B cell (primary cell): ENCODE data around the gene STXBP6. TPM values are rescaled to one million over a fixed set of nuclear protein-coding genes. Genes with fewer than 3 reads are reported as not detected.

Source experiments
- ATAC-seq: fragments of 200-7000 bp; cut with Tn5 transposase; one replicate; pipeline ENCODE4 v1.10.0; 2021; ENCODE audit warnings: low read depth, mild to moderate bottlenecking, moderate number of reproducible peaks, moderate library complexity
- CTCF ChIA-PET: fragments of 350-600 bp; sonication (Branson Sonifier 250); formaldehyde crosslinking; loops from one replicate; lab custom pipeline; 2021; ENCODE audit warnings: antibody characterized with exemption, inconsistent platforms; lab: Charles Lee
- POLR2A ChIA-PET: fragments of 350-600 bp; sonication (Branson Sonifier 250); formaldehyde crosslinking; loops from one replicate; lab custom pipeline; 2021; ENCODE audit warnings: antibody characterized with exemption; lab: Charles Lee
- DNase-seq: peaks from one replicate; pipeline ENCODE4 v3.0.0; 2013
- H2AFZ ChIP-seq: 2 replicates; pipeline ENCODE4 v1.6.1; 2012; ENCODE audit warnings: mild to moderate bottlenecking, low read depth, low read length; ENCODE audit not compliant: insufficient read depth, poor library complexity, severe bottlenecking
- H3K27ac ChIP-seq, 2 donors: 1 replicate in 1 of 2; 2 replicates in 1 of 2; pipeline ENCODE4 v1.5.1; 2012 to 2013; ENCODE audit warnings: low read length in 2 of 2, mild to moderate bottlenecking in 2 of 2, moderate library complexity in 1 of 2
- H3K27me3 ChIP-seq, 4 experiments: fragments of 200-600 bp in 1 of 4; sonication (generic) in 1 of 4; replicated peaks in 1 of 4; 1 replicate in 2 of 4; 2 replicates in 2 of 4; pipeline versions ENCODE4 v1.6.1 to v1.7.0; 2013 to 2016; ENCODE audit warnings: low read length in 3 of 4, mild to moderate bottlenecking in 2 of 4, mixed read lengths in 1 of 4, moderate library complexity in 1 of 4; ENCODE audit not compliant: insufficient read depth in 4 of 4, control insufficient read depth in 3 of 4; ENCODE audit errors: control extremely low read depth in 1 of 4
- H3K36me3 ChIP-seq, 2 experiments: replicated peaks in 1 of 2; 1 replicate in 1 of 2; 2 replicates in 1 of 2; pipeline versions ENCODE4 v1.6.1 to v1.7.1; 2013; ENCODE audit warnings: low read length in 1 of 2; ENCODE audit not compliant: insufficient read depth in 2 of 2, control insufficient read depth in 1 of 2; ENCODE audit errors: control extremely low read depth in 1 of 2, extremely low read depth in 1 of 2
- H3K4me1 ChIP-seq, 2 donors: fragments of 200-600 bp in 1 of 2; sonication (generic) in 1 of 2; 1 replicate in 1 of 2; 2 replicates in 1 of 2; pipeline versions ENCODE4 v1.5.1 to v1.6.1; 2013 to 2017; ENCODE audit warnings: low read length in 2 of 2; ENCODE audit not compliant: control insufficient read depth in 2 of 2, insufficient read depth in 2 of 2
- H3K4me2 ChIP-seq: replicated peaks from 2 replicates; pipeline ENCODE3; 2012; ENCODE audit warnings: mild to moderate bottlenecking, low read depth, low read length; ENCODE audit not compliant: poor library complexity, severe bottlenecking
- H3K4me3 ChIP-seq, 5 experiments: fragments of 200-600 bp in 1 of 5; sonication (generic) in 1 of 5; 1 replicate in 3 of 5; 2 replicates in 2 of 5; pipeline versions ENCODE4 v1.5.1 to v1.7.0; 2011 to 2016; ENCODE audit warnings: low read length in 4 of 5, mild to moderate bottlenecking in 4 of 5, low read depth in 2 of 5, control low read depth in 1 of 5, moderate library complexity in 1 of 5; ENCODE audit not compliant: insufficient read depth in 1 of 5; ENCODE audit errors: control extremely low read depth in 1 of 5, extremely low read depth in 1 of 5
- H3K79me2 ChIP-seq: fragments of 200-600 bp; sonication (generic); one replicate; pipeline ENCODE4 v1.6.0; 2016; ENCODE audit warnings: low read length; ENCODE audit not compliant: control insufficient read depth, insufficient read depth
- H3K9ac ChIP-seq: fragments of 200-600 bp; sonication (generic); 2 replicates; pipeline ENCODE4 v1.6.1; 2017; ENCODE audit warnings: mild to moderate bottlenecking, low read length, moderate library complexity
- H3K9me3 ChIP-seq, 3 donors: one replicate each; pipeline versions ENCODE4 v1.6.1 to v1.7.1; 2013; ENCODE audit warnings: low read length in 2 of 3; ENCODE audit not compliant: control insufficient read depth in 2 of 3, insufficient read depth in 1 of 3; ENCODE audit errors: control extremely low read depth in 1 of 3
- H4K20me1 ChIP-seq: 2 replicates; pipeline ENCODE4 v1.6.0; 2012; ENCODE audit warnings: mild to moderate bottlenecking, low read length; ENCODE audit not compliant: insufficient read depth, control insufficient read depth, poor library complexity, severe bottlenecking
- H3K27ac Mint-ChIP-seq: one replicate; pipeline ENCODE4 v1.8.0; 2021; ENCODE audit warnings: mixed read lengths
- H3K27me3 Mint-ChIP-seq: one replicate; pipeline ENCODE4 v1.8.0; 2021; ENCODE audit warnings: mixed read lengths
- H3K4me1 Mint-ChIP-seq: one replicate; pipeline ENCODE4 v1.8.0; 2021; ENCODE audit warnings: mixed read lengths
- H3K4me3 Mint-ChIP-seq: one replicate; pipeline ENCODE4 v1.8.0; 2021; ENCODE audit warnings: mixed read lengths
- H3K9me3 Mint-ChIP-seq: one replicate; pipeline ENCODE4 v1.8.0; 2022; ENCODE audit warnings: mixed read lengths; ENCODE audit not compliant: insufficient read depth
- CTCF ChIP-seq: fragments of 200-600 bp; IDR thresholded peaks from one replicate; pipeline ENCODE4 v1.8.0; 2022; ENCODE audit warnings: antibody characterized with exemption, mild to moderate bottlenecking
- EZH2 ChIP-seq: IDR thresholded peaks from 2 replicates; pipeline ENCODE4 v1.6.1; 2012; ENCODE audit warnings: borderline replicate concordance, low read depth, mild to moderate bottlenecking, moderate library complexity, low read length; ENCODE audit not compliant: insufficient read depth, poor library complexity, severe bottlenecking
- WGBS: methylation state at CpG from one replicate; pipeline ENCODE4 v1.1.5; 2013; ENCODE audit warnings: missing lambda C conversion rate; ENCODE audit not compliant: insufficient coverage; 5-methylcytosine and 5-hydroxymethylcytosine counted together
- intact Hi-C: fragments of 100-400 bp; cut with micrococcal nuclease; formaldehyde crosslinking; loops from one replicate; pipeline ENCODE4 v1.10.0; 2022
- polyA plus RNA-seq: library from polyadenylated mRNA; depleted of rRNA; stranded (reverse); fragments of >200 nt; gene quantifications from 2 replicates; pipeline ENCODE4 v1.2.3, GENCODE V29; 2012
- total RNA-seq, 2 donors: library from RNA; stranded (reverse); fragments of 120-200 nt in 1 of 2; gene quantifications; 1 replicate in 1 of 2; 2 replicates in 1 of 2; pipeline versions ENCODE4 v1.2.3 to v1.2.4, GENCODE V29; 2013 to 2022

The STXBP6 gene
- total and polyA plus RNA-seq, 2 donors (not counting 1 experiment from before 2014, with no cell fraction given) = 0.01 TPM; not detected in 1

DNA sequence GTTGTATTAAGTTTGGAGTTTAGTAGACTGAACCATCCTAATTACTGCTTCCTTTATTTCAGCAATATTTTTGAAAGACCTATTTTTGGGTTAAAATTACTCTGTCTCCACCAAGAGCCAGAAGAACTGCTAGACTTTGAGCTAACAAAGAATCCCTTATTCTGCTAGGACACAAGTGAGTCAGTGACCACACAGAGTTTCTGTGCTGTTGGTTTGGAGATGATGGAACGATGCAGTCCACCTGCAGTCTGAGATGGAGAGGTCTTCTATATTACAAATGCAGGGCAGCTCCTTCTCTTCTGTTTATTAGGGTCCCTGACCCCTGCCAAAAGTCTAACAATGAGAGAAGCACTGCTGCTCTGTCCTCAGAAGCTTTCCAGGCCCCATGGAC lies 6.7 kb upstream of the STXBP6 start:
- intact Hi-C loops = no loop called here
- Mint-ChIP-seq H3K9me3 (no peaks in the 10 kb centered on the region), H3K4me1 (no peaks in the 10 kb centered on the region), H3K27ac (no peak overlapping the region), H3K4me3 (no peak overlapping the region), H3K27me3 (peaks cover 37% of the 10 kb centered on the region)
- no peak overlapping the region for H3K4me2 ChIP-seq
- H4K20me1 ChIP-seq = no peaks in the 10 kb centered on the region
- H3K79me2 ChIP-seq = no peaks in the 10 kb centered on the region
- WGBS = 50% methylated on average over 1 of the region's 1 CpG
- H3K36me3 ChIP-seq = no peaks in the 10 kb centered on the region
- ChIA-PET CTCF (no interaction called here), POLR2A (no interaction called here)
- no peaks in the 10 kb centered on the region for H3K4me1 ChIP-seq
- ATAC-seq (no peak), DNase-seq (no peak)
- no peak for TF ChIP-seq CTCF
- TF ChIP-seq EZH2 = no peak
- no peak overlapping the region for H3K27ac ChIP-seq
- H3K9ac ChIP-seq = no peak overlapping the region
- H3K9me3 ChIP-seq = no peaks in the 10 kb centered on the region
- peaks cover 0 to 9% (median 4%) of the 10 kb centered on the region in 4 experiments for H3K27me3 ChIP-seq
- no peak overlapping the region for H3K4me3 ChIP-seq
- H2AFZ ChIP-seq = no peak overlapping the region

DNA sequence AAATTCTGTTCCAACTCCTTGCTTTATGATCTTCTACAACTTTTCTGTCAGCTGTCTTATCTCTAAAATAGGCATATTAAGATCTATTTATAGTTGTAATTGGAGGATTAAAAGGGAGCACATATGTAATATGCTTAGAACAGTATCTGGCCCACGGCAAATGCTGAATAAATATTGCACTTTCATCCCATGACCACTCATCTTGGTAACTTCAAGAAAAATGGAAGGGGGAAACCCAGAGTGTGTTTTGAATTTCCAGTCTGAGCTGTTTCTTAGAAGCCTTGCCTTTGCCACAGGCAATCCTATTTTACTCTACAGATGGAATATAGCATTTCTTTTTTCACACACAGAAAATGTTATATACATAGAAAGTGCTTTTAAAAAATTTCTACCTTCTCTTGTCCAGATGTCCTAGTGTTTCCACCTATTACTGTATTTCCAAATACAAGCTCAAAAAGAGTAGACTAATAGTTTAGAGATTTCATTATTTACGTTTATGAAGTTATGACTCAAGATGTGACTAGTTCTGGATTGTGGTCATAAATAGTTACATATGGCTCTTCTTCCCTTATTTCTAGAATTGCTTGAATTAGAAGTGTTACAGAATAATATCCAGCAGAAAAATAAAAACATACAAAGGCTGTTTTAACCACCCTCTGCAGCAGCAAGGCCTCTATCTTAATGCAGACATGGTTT lies 6.2 kb upstream of the STXBP6 start:
- no CpG with 5 or more reads among the region's 2 CpGs for WGBS
- ATAC-seq (no peak), DNase-seq (no peak)
- no peaks in the 10 kb centered on the region for H3K4me1 ChIP-seq
- H3K4me3 ChIP-seq = no peak overlapping the region
- H3K36me3 ChIP-seq = no peaks in the 10 kb centered on the region
- ChIA-PET POLR2A (no interaction called here), CTCF (no interaction called here)
- H3K4me3 Mint-ChIP-seq = no peak overlapping the region
- H3K79me2 ChIP-seq = no peaks in the 10 kb centered on the region
- H3K4me2 ChIP-seq = no peak overlapping the region
- TF ChIP-seq EZH2 (no peak), CTCF (no peak)
- no peaks in the 10 kb centered on the region for H4K20me1 ChIP-seq
- intact Hi-C loops = no loop called here
- no peak overlapping the region for H3K9ac ChIP-seq
- no peak overlapping the region for H2AFZ ChIP-seq
- H3K27me3 ChIP-seq = peaks cover 0 to 12% (median 8%) of the 10 kb centered on the region in 4 experiments
- no peak overlapping the region for H3K27ac Mint-ChIP-seq
- no peaks in the 10 kb centered on the region for H3K4me1 Mint-ChIP-seq
- H3K9me3 ChIP-seq = no peaks in the 10 kb centered on the region
- H3K27ac ChIP-seq = no peak overlapping the region
- no peaks in the 10 kb centered on the region for H3K9me3 Mint-ChIP-seq
- peaks cover 41% of the 10 kb centered on the region for H3K27me3 Mint-ChIP-seq
